HPDE6-E6E7 (cell line): ENCODE measurements around the gene LMO1.

Experiments
- DNase-seq: peaks from one replicate; pipeline ENCODE4 v3.0.0; 2011; ENCODE audit warnings: missing footprints; ENCODE audit errors: extremely low spot score

The LMO1 gene

GRCh38 chr11:8205566-8205965 is 58.1 kb downstream of the LMO1 start:
- DNase-seq, result no peak

DNA sequence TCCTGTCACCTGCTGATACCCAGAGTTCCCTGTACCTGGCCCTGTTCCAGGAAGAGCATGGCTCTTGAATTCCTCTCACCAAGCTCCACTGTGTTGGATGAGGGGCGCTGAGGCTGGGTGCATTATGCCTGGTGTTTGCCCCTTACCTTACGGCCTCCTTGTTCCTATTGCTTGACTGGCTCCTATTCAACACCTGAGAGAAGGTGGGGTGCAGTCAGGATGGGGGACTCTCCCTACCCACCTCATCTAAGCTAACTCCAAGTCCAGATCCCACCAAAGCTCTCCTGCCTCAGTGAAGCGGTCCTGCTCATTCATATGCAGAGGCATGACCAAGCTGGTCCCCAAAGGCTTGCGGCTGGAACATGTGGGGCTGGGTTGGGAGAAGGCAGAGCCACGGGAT is 59.1 kb downstream of the LMO1 start:
- DNase-seq, result no peak

GRCh38 chr11:8204025-8204424 is 59.7 kb downstream of the LMO1 start:
- DNase-seq, result no peak

- no peak for DNase-seq
Measured at GRCh38 chr11:8203414-8203715, 60.3 kb downstream of the LMO1 start.

- no peak for DNase-seq
Measured at GRCh38 chr11:8202516-8203413, 60.9 kb downstream of the LMO1 start.

DNA sequence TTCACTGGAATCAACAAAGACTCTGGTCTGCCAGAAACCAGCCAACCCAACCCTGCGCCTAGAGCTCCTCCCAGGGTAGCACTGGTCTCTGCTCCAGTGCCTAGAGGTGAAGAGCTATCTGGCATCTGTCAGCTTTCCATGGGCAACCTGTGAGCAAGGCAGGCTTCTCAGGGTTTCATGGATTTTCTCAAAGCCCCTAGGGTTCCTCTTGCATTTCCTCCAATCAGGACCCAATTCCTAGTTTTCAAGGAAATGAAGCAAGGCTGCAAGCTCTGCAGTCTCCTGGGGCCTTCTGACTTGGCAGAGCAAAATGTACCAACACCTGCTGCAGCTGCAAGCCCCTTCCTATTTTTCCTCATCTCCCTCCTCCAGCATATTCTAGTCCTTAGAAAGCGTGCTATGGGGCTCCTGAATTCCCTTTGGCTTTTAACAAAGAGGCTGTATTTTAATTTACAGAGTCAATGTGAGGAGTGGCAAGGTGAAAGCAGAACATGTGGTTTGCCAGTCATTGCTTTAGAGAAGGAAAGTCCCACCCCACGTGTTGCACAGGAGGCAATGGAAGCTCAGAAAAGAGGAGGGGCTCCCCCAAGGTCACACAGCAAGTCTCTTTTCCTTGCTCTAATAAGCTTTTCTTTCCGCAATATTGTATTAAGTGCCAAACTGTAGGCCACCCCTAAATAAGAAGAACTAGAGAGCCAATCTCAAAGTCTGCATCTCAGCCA is 61.9 kb downstream of the LMO1 start:
- no peak for DNase-seq

DNA sequence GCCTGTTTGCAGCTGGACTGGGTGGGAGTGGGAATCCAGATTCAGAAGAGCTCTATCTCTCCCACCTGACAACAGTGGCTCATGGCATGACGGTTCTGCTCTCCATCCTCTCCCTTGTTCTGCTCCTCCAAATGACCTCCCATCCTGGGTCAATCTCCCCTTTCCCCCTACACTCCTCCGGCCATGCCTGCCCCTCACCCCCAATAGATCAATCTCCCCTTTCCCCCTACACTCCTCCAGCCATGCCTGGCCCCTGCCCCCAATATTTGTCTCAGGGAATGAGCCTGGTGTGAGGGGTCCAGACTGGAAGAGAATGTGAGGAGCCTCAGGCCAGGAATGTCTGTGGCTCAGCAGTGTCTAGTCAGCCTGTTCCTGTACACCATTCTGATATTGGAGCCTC is 64.0 kb downstream of the LMO1 start:
- no peak for DNase-seq

GRCh38 chr11:8196749-8197148 is 66.9 kb downstream of the LMO1 start:
- no peak for DNase-seq

GRCh38 chr11:8194956-8195355 is 68.7 kb downstream of the LMO1 start:
- no peak for DNase-seq

- no peak for DNase-seq
Measured at GRCh38 chr11:8192896-8193209, 70.8 kb downstream of the LMO1 start.

DNA sequence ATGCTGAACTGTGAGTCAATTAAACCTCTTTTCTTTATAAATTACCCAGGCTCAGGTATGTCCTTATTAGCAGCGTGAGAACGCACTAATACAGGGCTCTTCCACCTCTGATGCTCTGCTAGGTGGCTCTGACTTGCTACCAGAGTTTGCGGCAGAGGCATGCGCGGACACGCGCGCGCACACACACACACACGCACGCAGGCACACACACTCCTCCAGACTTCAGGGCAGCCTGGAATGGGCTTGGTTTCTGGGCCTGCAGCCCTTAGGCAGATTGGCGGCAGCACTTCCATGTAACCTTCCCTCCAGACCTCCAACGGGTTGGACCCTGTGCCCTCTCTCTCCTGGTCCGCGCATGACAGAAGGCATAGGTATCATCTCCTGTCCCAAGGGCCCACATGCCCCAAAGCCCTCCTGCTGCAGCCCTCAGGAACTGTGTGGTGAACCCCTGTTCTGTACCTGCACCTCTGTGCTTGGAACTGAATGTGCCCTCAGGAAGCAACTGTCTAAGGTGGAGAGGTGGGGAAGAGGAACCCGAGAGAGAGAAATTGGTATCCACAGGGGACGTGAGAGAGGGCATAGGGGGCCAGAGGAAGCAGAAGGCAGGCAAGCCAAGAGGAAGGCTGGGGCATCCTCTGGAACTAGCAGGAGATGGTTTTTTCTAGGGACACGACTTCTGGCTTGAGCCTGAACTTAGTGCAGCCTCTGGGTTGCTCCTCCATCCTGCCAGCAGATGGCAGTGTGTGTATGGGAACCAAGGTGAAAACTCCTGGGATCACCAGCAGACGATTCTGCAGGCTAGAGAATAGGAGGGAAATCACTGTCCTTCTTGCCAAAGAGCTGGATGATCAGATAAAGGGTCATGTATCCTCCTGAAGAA is 71.4 kb downstream of the LMO1 start:
- DNase-seq, result peak; percentile 52

DNA sequence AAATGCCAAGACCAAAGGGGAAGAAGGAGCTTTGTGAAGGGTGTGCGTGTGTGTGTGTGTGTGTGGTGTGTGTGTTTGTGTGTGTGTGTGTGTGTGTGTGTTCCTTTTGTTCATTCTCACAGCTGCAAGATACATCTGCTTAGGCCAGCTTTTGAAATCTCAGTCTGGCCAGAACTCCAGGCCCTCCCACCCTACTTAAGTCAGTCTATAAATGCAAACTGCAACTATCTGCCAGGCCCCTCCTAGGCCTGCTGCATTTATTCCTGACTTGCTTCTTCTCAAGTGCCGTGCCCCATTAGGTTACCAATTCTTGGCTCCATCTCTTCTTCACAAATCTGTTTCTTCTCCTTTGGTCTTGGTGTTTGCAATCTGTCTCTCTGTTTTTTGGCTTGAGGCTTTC is 73.2 kb downstream of the LMO1 start:
- DNase-seq, result no peak

DNA sequence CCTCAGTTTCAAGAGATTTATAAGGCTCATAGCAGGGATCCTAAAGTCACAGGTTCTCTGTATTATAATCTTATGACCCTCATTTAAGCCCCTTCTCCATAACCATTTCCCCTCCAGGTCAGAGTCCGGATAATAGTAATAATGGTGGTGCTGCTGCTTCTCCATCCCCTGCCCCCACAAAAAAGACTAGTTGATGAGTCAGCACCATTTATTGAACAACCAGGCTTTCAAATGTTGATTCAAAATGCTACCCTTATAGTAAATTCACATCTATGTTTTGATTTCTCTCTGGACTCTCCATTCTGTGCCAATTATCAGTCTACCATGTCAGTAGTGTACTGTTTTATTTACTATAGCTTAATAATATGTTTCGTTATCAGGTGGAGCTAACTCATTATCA is 77.2 kb downstream of the LMO1 start:
- no peak for DNase-seq

DNA sequence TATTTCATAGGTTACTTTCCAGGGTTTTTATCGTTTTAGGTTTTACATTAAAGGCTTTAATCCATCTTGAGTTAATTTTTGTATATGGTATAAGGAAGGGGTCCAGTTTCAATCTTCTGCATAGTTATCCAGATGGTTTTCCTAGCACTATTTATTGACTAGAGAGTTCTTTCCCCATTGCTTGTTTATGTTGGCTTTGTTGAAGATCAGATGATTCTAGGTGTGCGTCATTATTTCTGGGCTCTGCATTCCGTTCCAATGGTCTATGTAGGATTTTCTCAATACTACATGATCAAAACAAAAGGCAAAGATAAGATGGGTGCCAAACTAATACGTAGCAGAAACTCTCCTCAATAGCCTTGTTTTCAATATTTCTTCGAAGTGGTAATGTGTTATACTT is 80.6 kb downstream of the LMO1 start:
- no peak for DNase-seq

- DNase-seq, result no peak
Measured at GRCh38 chr11:8180469-8180868, 83.2 kb downstream of the LMO1 start.

- no peak for DNase-seq
Measured at GRCh38 chr11:8178297-8178696, 85.4 kb downstream of the LMO1 start.

- no peak for DNase-seq
Measured at GRCh38 chr11:8177136-8177535, 86.5 kb downstream of the LMO1 start.
